Activated CD4-positive, alpha-beta T cell treated with anti-CD3 and anti-CD28 coated beads, Interleukin-10, Interleukin-2, amounts not matched to agents 100 ng/mL and 50 ng/mL, durations not matched to agents 16 hours and 8 hours (primary cell): Measurements from ENCODE around the gene P3H2.
A peak's percentile ranks its signal among the peaks of the same experiment; 100 is the strongest.

ENCODE experiments used
- DNase-seq: peaks from one replicate; pipeline ENCODE4 v3.0.0-alpha.2; 2020

Gene P3H2

GRCh38 chr3:190122198-190122771 is 1.6 kb upstream of the P3H2 start:
- no peak for DNase-seq

DNA sequence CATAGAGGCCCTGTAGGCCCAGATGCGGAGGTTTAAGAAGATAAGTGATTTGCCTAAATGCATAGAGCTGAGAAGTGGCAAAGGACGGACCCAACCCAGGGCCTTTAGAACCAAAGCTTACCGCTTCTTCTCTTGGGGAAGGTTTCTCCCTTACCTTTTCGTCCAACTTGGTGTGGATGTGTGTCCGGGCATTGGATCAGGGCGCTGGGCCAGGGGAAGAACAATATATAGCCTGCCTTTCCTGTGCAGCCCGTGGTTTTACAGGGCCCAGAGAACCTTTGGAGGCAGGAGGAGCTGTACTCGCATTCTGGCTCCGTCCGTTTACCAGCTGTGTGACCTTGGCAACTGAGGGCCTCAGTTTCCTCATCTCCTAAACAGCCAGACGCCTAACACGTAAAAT is 686 bp upstream of the P3H2 start:
- no peak for DNase-seq

- DNase-seq = no peak
Observed at GRCh38 chr3:190121061-190121377, 322 bp upstream of the P3H2 start.

- DNase-seq = no peak
Observed at GRCh38 chr3:190119461-190120268, 1.0 kb downstream of the P3H2 start.

GRCh38 chr3:190118438-190118837 is 2.3 kb downstream of the P3H2 start:
- no peak for DNase-seq

DNA sequence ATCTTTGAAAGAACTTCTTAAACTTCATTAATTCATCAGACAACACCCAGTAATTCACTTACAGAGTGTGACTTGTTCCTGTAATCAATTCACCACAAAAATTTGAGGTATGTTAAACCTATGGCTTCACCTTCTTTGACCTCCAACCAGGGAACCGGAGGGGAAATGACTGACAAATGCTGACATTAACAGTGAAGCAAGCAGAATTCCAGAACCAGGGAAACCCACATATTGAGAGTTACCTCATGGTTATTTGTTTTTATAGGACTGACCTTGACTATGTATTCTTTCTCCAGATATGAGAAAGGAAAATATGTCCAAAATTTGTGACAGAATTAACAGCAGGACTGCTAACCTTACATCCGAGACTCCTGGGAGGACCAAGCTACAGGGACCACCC is 2.7 kb downstream of the P3H2 start:
- DNase-seq = no peak

DNA sequence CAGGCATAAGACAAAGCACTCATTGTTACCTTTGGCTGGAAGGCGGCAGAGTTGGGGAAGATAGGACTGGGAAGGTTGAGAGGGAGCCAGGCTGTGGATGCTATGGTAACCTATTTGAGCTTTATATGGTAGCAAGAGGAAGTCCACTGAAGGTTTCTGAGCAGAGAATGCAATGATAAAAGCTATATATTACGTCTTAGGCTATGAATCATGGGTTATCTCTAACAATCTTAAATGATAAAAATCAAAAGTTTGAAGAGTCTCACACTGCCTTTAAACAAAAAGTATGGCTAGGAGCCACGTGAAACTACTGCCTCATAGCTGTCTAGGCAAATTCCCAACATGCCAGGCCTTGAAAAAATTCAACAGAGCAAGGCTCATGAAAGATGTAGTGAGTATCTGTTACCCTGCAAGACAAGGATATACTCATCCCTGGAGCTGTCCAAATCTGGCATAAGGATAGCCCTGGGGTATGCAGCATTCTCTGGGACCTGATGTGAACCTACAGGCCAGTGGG is 4.1 kb downstream of the P3H2 start:
- DNase-seq = no peak

GRCh38 chr3:190110826-190111225 is 9.9 kb downstream of the P3H2 start:
- DNase-seq = no peak

- DNase-seq = no peak
Observed at GRCh38 chr3:190109441-190109840, 11.3 kb downstream of the P3H2 start.

DNA sequence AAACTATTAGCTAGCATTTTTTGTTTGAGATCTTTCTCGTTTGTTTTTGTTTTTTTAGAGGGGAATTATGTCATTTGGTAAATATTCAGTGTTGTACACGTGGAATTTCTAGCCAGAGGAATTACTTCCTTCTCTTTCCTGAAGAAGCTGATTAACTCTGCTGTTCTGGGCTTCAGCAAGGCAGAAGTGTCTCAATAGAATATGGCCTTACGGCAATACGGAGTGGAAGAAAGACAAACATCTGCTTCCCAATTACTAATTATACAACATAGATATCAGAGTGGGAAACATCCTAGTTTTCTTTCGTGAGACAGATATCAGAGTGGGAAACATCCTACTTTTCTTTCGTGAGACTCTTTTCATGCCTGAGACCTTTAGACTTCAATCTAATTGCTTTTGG is 11.9 kb downstream of the P3H2 start:
- no peak for DNase-seq

- DNase-seq = no peak
Observed at GRCh38 chr3:190105876-190106275, 14.8 kb downstream of the P3H2 start.

GRCh38 chr3:190101320-190102011 is 19.2 kb downstream of the P3H2 start:
- no peak for DNase-seq

- DNase-seq = no peak
Observed at GRCh38 chr3:190099099-190099498, 21.6 kb downstream of the P3H2 start.

DNA sequence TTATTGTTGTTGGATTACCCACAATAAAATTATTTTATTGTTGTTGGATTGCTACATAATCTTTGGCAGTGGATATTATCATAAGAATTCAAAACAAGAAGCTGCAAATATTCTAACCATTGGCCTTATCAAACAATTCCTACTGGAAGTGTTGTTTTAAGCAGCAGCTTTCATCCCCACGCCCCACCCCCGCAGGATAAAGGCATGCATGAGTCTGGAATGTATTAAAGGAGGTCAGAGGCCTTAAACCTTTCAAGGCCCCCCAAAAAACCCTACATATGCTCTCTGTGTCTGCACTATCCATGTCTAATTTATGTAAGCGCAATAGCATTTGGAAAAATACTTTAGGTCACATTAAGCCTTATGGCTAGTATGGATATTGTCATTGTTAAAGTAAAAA is 23.1 kb downstream of the P3H2 start:
- no peak for DNase-seq

- no peak for DNase-seq
Observed at GRCh38 chr3:190097025-190097424, 23.7 kb downstream of the P3H2 start.

GRCh38 chr3:190096345-190096744 is 24.4 kb downstream of the P3H2 start:
- no peak for DNase-seq

DNA sequence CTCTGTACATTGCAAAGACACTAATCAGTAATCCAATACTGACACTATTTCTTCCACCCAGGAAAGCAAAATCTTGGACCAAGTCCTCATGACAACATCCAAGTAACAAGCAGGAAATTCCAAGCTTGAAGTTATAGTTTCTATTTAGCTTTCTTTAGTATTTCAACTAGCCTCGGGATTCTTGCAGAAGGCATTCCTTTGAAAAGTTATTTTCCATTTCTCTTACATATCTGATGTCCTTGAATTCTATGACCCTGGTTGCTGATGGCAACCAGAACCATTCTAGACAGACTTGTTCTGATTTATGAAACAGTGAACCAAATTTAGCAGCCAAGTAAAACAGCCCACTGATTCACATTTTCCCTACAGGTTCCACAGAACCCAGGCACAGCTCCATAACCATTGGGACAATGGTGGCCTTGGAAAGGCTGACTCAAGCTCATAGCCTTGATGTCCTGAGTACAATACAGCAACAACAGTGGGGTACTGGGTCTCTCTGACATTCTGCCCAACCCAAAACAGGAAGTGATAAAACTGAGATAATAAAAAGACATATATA is 26.5 kb downstream of the P3H2 start:
- DNase-seq = no peak

DNA sequence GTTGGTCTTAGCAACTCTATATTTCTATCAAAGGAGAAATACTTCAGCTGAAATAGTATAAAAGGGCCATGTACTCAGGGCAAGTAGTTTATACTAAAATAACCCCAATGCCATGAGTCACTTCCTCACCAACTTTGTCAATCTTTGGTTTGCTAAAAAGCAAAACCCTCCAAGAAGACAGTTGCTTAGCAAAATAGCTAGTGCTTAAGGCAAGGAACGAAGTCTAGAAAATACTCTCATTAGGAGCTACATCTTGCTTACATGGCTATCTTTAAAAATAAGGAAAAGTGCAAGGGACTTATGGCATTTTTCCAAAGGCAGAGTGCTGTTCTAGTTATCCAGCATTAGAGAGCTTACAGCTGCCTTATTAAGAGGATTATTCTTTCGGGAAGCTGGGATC is 28.4 kb downstream of the P3H2 start:
- no peak for DNase-seq

- DNase-seq = peak; percentile 13
Observed at GRCh38 chr3:190089711-190090110, 31.0 kb downstream of the P3H2 start.

DNA sequence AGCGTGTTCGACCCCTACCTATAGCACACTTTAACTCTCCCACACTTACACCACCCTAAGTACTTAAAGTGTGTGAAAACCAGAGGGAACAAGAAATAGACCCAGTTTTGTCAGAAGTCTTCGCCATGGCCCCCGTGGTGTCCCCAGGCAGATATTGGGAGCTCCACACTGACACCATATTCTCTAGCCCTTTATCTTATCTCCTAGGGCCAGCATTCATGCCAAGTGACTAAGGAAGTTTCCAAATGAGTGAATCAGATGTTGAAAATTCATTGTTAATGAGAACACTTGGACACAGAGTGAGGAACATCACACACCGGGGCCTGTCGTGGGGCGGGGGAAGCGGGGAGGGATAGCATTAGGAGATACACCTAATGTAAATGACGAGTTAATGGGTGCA is 31.8 kb downstream of the P3H2 start:
- no peak for DNase-seq

DNA sequence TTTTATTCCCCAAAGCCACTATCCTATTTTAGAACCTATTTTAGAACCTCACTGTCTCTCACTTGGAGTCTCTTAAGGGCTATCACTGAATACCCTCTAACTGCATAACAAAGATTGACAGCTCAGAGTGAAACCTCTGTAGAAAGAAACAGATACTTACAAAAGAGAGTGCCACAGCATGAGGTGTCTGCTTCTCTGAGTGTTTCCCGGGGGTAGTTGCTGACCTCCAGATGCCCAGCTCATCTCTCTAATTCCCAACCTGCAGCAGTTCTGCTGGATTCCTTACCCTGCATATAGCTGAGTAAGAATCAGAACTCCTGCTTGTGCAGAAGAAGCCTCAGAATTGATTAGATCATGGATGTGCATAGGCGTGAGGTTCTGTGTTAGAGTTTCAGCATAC is 34.5 kb downstream of the P3H2 start:
- no peak for DNase-seq

- DNase-seq = no peak
Observed at GRCh38 chr3:190084983-190085382, 35.7 kb downstream of the P3H2 start.

GRCh38 chr3:190083635-190084034 is 37.1 kb downstream of the P3H2 start:
- DNase-seq = no peak

- no peak for DNase-seq
Observed at GRCh38 chr3:190081389-190081788, 39.3 kb downstream of the P3H2 start.
